HCT116 (cell line): ENCODE measurements around the gene CD93. TPM values are rescaled to one million over a fixed set of nuclear protein-coding genes. Genes with fewer than 3 reads are reported as not detected.

Source experiments
- ATAC-seq: fragments of 200-7000 bp; cut with Tn5 transposase; 2 replicates; pipeline ENCODE4 v1.9.1; 2020; ENCODE audit warnings: mild to moderate bottlenecking, moderate library complexity
- BruUV-seq: library from RNA; stranded (reverse); fragments of 400-500 nt; replicated peaks from 2 replicates; lab custom pipeline; 2021; lab: Mats Ljungman, UMichigan
- CTCF ChIA-PET: fragments of 300-600 bp; sonication (Branson Sonifier 250); formaldehyde crosslinking; loops from one replicate; lab custom pipeline; 2021; ENCODE audit warnings: antibody characterized with exemption; lab: Charles Lee
- POLR2A ChIA-PET: fragments of 300-600, 350-600 bp; sonication (Branson Sonifier 250); formaldehyde crosslinking; loops from one replicate; lab custom pipeline; 2021; ENCODE audit warnings: antibody characterized with exemption; lab: Charles Lee
- RAD21 ChIA-PET, 2 experiments: fragments of 300-600 bp; sonication (Branson Sonifier 250); formaldehyde crosslinking; loops; one replicate each; lab custom pipeline; 2023; ENCODE audit warnings: low total read pairs in 2 of 2; ENCODE audit not compliant: uncharacterized antibody in 2 of 2, unreplicated experiment in 2 of 2, low non-redundant PET in 1 of 2; lab: Charles Lee
- DNase-seq: peaks from one replicate; pipeline ENCODE4 v3.0.0-alpha.2; 2010; ENCODE audit warnings: low read depth, low spot score
- H2AFZ ChIP-seq: fragments of 200-600 bp; shearing (Covaris generic), sonication (generic); 2 replicates; pipeline ENCODE4 v1.6.1; 2017; ENCODE audit warnings: low read depth, mixed run types, mixed read lengths, antibody characterized with exemption, low read length; ENCODE audit not compliant: poor library complexity, severe bottlenecking
- H3K27ac ChIP-seq: 2 replicates; pipeline ENCODE4 v1.5.1; 2012; ENCODE audit warnings: low read depth, low read length
- H3K27me3 ChIP-seq: fragments of 200-600 bp; sonication (generic); 2 replicates; pipeline ENCODE4 v1.6.1; 2016; ENCODE audit warnings: mixed run types, low read length, mixed read lengths; ENCODE audit not compliant: insufficient read depth
- H3K36me3 ChIP-seq, 2 experiments: fragments of 200-500 bp in 1 of 2; fragments of 200-600 bp in 1 of 2; sonication (Bioruptor generic) in 1 of 2; sonication (generic) in 1 of 2; 2 replicates each; pipeline versions ENCODE4 v1.5.1 to v1.6.1; 2014 to 2016; ENCODE audit warnings: low read length in 2 of 2, inconsistent platforms in 1 of 2, mixed read lengths in 1 of 2, mixed run types in 1 of 2; ENCODE audit not compliant: insufficient read depth in 2 of 2, control insufficient read depth in 1 of 2
- H3K4me1 ChIP-seq, 2 experiments: fragments of 200-600 bp in 1 of 2; sonication (generic) in 1 of 2; 2 replicates each; pipeline versions ENCODE4 v1.5.1 to v1.6.1; 2012 to 2017; ENCODE audit warnings: low read length in 2 of 2, inconsistent platforms in 1 of 2, mild to moderate bottlenecking in 1 of 2, mixed read lengths in 1 of 2, mixed run types in 1 of 2, moderate library complexity in 1 of 2; ENCODE audit not compliant: insufficient read depth in 2 of 2, control insufficient read depth in 1 of 2
- H3K4me2 ChIP-seq: fragments of 200-600 bp; sonication (generic); 2 replicates; pipeline ENCODE4 v1.6.1; 2017; ENCODE audit warnings: mixed run types, low read length, mixed read lengths
- H3K4me3 ChIP-seq, 2 experiments: fragments of 200-600 bp in 1 of 2; sonication (generic) in 1 of 2; replicated peaks in 1 of 2; 2 replicates each; pipeline ENCODE4 v1.5.1; 2011 to 2016; ENCODE audit warnings: low read length in 2 of 2, control low read depth in 1 of 2, low read depth in 1 of 2, mild to moderate bottlenecking in 1 of 2, mixed read lengths in 1 of 2, mixed run types in 1 of 2
- H3K79me2 ChIP-seq: fragments of 200-600 bp; sonication (generic); 2 replicates; pipeline ENCODE4 v1.6.1; 2017; ENCODE audit warnings: mild to moderate bottlenecking, mixed run types, low read length, moderate library complexity, mixed read lengths; ENCODE audit not compliant: insufficient read depth
- H3K9ac ChIP-seq: fragments of 200-600 bp; sonication (generic); 2 replicates; pipeline ENCODE4 v1.6.1; 2016; ENCODE audit warnings: low read length, mixed read lengths
- H3K9me2 ChIP-seq: fragments of 200-600 bp; sonication (generic), shearing (Covaris generic); 2 replicates; pipeline ENCODE4 v1.6.1; 2017; ENCODE audit warnings: mixed run types, mild to moderate bottlenecking, moderate library complexity; ENCODE audit not compliant: insufficient read depth
- H3K9me3 ChIP-seq, 2 experiments: fragments of 200-500 bp in 1 of 2; fragments of 200-600 bp in 1 of 2; sonication (Bioruptor generic) in 1 of 2; sonication (generic) in 1 of 2; 2 replicates each; pipeline ENCODE4 v1.6.1; 2014 to 2017; ENCODE audit warnings: low read length in 2 of 2, mixed read lengths in 2 of 2, inconsistent platforms in 1 of 2, low read depth in 1 of 2, mild to moderate bottlenecking in 1 of 2, mixed run types in 1 of 2, moderate library complexity in 1 of 2; ENCODE audit not compliant: control insufficient read depth in 1 of 2, insufficient read depth in 1 of 2
- H4K20me1 ChIP-seq: fragments of 200-600 bp; sonication (generic), shearing (Covaris generic); 2 replicates; pipeline ENCODE4 v1.6.1; 2017; ENCODE audit warnings: mixed run types, mild to moderate bottlenecking, moderate library complexity; ENCODE audit not compliant: insufficient read depth
- EGR1 ChIP-seq: IDR thresholded peaks from 2 replicates; pipeline ENCODE4 v1.6.1; 2012; ENCODE audit warnings: low read depth
- intact Hi-C: fragments of 100-400 bp; cut with micrococcal nuclease; formaldehyde crosslinking; loops from 2 replicates; pipeline ENCODE4 v1.10.0; 2022
- total RNA-seq: library from RNA; stranded (reverse); gene quantifications from one replicate; pipeline ENCODE4 v1.2.1, GENCODE V29; 2021; ENCODE audit not compliant: unreplicated experiment
- TF ChIP-seq, protein P1 (sequence below), 3 experiments: fragments of 200-600 bp in 1 of 3; sonication (generic) in 1 of 3; IDR thresholded peaks in 2 of 3; conservative IDR thresholded peaks in 1 of 3; 2 replicates each; pipeline ENCODE4 v1.5.1; 2012 to 2017; ENCODE audit warnings: low read depth in 2 of 3, low read length in 2 of 3, antibody characterized with exemption in 1 of 3, borderline replicate concordance in 1 of 3, control low read depth in 1 of 3, mild to moderate bottlenecking in 1 of 3, mixed read lengths in 1 of 3, mixed run types in 1 of 3, moderate library complexity in 1 of 3; ENCODE audit not compliant: insufficient read depth in 1 of 3
- TF ChIP-seq, protein P2 (sequence below): IDR thresholded peaks from 2 replicates; pipeline ENCODE4 v1.6.1; 2012

CD93 gene
- total RNA-seq, 1 experiment from 2014 or later = 0.07 TPM

DNA sequence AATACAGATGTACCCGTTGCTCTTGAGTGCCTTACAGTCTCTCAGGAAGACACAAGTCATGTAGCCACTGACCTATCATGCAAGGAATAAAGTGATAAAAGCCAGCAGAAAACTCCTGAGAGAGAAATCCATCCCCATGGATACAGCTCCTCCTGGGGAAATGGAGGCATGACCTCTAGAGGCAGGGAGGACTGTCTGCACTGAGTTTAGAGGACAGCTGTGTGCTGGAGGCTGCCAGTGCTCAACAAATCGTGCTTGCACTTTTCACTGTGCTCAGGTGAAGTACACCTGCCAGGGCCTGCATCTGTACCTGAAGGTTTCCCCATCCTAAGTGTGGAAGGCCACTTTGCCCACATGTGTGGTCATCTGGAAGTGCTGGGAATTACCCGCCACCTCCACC lies 12.1 kb downstream of the CD93 start:
- ChIA-PET POLR2A (interaction anchor here (1.0 kb wide), 1 partner anchor 276 kb away, joined by 3 read pairs; the partner anchor contains the start of gene NXT1), CTCF (no interaction called here)
- no peaks in the 10 kb centered on the region for H3K9me2 ChIP-seq
- no peak overlapping the region for H2AFZ ChIP-seq
- H3K36me3 ChIP-seq = no peaks in the 10 kb centered on the region; a peak in 1 of 4 replicates
- no peaks in the 10 kb centered on the region for H3K9me3 ChIP-seq
- intact Hi-C loops = no loop called here
- ATAC-seq = peak; percentile 62
- no peak overlapping the region for H3K4me2 ChIP-seq
- no peaks in the 10 kb centered on the region for H3K79me2 ChIP-seq
- H3K27ac ChIP-seq = no peak overlapping the region
- TF ChIP-seq, protein P1, sequence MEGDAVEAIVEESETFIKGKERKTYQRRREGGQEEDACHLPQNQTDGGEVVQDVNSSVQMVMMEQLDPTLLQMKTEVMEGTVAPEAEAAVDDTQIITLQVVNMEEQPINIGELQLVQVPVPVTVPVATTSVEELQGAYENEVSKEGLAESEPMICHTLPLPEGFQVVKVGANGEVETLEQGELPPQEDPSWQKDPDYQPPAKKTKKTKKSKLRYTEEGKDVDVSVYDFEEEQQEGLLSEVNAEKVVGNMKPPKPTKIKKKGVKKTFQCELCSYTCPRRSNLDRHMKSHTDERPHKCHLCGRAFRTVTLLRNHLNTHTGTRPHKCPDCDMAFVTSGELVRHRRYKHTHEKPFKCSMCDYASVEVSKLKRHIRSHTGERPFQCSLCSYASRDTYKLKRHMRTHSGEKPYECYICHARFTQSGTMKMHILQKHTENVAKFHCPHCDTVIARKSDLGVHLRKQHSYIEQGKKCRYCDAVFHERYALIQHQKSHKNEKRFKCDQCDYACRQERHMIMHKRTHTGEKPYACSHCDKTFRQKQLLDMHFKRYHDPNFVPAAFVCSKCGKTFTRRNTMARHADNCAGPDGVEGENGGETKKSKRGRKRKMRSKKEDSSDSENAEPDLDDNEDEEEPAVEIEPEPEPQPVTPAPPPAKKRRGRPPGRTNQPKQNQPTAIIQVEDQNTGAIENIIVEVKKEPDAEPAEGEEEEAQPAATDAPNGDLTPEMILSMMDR (IDR thresholded peaks at IDR 0.05 in 2 of 3, conservative IDR thresholded peaks at IDR 0.05 in 1 of 3; ENCODE audit: borderline replicate concordance in 1 of 3, insufficient read depth in 1 of 3, low read depth in 2 of 3, low read length in 2 of 3) = 0 out of 6 replicates have a peak, but pooled peaks of 1 of the 3 experiments have one; percentile 16
- TF ChIP-seq EGR1 = no peak
- TF ChIP-seq, all 23 proteins: peak for 1
- H3K4me3 ChIP-seq = no peak overlapping the region
- DNase-seq = no peak
- RAD21 ChIA-PET = no interaction called here
- H3K27me3 ChIP-seq = no peaks in the 10 kb centered on the region; the same call in 1 of the 2 replicates
- no peak overlapping the region for H3K9ac ChIP-seq
- no peaks in the 10 kb centered on the region for H4K20me1 ChIP-seq
- H3K4me1 ChIP-seq = no peaks in the 10 kb centered on the region
- BruUV-seq = no TSS peak

DNA sequence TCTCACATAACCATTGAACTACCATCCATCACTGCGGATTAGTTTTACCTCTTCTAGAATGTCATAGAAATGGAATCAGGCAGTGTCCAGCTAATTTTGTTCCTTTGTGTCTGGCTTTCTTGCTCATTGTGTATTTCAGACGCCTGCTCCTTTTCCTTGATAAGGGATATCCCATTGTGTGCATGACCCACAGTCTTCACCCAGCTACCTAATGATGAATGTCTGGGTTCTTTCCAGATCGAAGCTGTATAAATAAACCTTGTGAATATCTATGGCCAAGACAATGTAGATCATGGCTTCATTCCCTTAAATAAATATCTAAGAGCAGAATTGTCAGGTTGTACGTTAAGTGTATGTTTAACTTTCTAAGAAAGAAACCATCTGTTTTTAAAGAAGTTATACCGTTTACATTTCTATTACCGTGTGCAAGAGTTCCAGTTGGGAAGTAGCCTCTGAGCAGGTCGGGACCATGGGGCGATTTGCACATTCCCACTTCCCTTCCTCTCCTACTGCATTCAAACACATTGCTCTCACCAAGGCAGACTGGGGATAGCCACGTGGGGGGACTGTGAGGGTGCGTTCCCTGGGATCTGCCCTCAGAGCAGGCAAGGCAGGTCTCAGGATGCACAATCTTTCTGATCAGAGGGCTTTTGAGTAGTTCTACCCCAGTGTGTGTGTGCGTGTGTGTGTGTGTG lies 13.1 kb downstream of the CD93 start:
- Histone ChIP-seq H3K27me3 (no peaks in the 10 kb centered on the region; the same call in 1 of the 2 replicates), H3K36me3 (no peaks in the 10 kb centered on the region; a peak in 1 of 4 replicates), H3K27ac (no peak overlapping the region), H3K9ac (no peak overlapping the region), H3K9me2 (no peaks in the 10 kb centered on the region), H3K9me3 (no peaks in the 10 kb centered on the region), H3K4me2 (no peak overlapping the region), H2AFZ (no peak overlapping the region), H3K79me2 (no peaks in the 10 kb centered on the region), H4K20me1 (no peaks in the 10 kb centered on the region), H3K4me3 (no peak overlapping the region), H3K4me1 (no peaks in the 10 kb centered on the region)
- intact Hi-C loops = no loop called here
- TF ChIP-seq, protein P1 (IDR thresholded peaks at IDR 0.05 in 2 of 3, conservative IDR thresholded peaks at IDR 0.05 in 1 of 3; ENCODE audit: borderline replicate concordance in 1 of 3, insufficient read depth in 1 of 3, low read depth in 2 of 3, low read length in 2 of 3) = no peak
- TF ChIP-seq, protein P2, sequence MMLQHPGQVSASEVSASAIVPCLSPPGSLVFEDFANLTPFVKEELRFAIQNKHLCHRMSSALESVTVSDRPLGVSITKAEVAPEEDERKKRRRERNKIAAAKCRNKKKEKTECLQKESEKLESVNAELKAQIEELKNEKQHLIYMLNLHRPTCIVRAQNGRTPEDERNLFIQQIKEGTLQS = no peak
- POLR2A ChIA-PET = no interaction called here
- CTCF ChIA-PET = no interaction called here
- DNase-seq (no peak), ATAC-seq (no peak)
- BruUV-seq = no TSS peak
- RAD21 ChIA-PET = no interaction called here
